Testis (tissue), 3 donors: ENCODE results near the gene RUNX3. TPM values are rescaled to one million over a fixed set of nuclear protein-coding genes. Genes with fewer than 3 reads are reported as not detected.

Experiments used
- DNase-seq: peaks from one replicate; pipeline ENCODE4 v3.0.0-alpha.2; 2019
- H3K27ac ChIP-seq, 2 donors: fragments of 200-600 bp; sonication (generic); one replicate each; pipeline ENCODE4 v1.5.1; 2019
- H3K27me3 ChIP-seq: fragments of 200-600 bp; sonication (generic); one replicate; pipeline ENCODE4 v1.5.1; 2019
- H3K36me3 ChIP-seq: fragments of 200-600 bp; sonication (generic); one replicate; pipeline ENCODE4 v1.5.1; 2017; ENCODE audit warnings: low read depth; ENCODE audit errors: missing control alignments
- H3K4me1 ChIP-seq: fragments of 200-600 bp; sonication (generic); one replicate; pipeline ENCODE4 v1.5.1; 2019
- H3K4me3 ChIP-seq, 2 donors: fragments of 200-600 bp; sonication (generic); one replicate each; pipeline ENCODE4 v1.5.1; 2017 to 2019
- H3K9me3 ChIP-seq: fragments of 200-600 bp; sonication (generic); one replicate; pipeline ENCODE4 v1.5.1; 2017
- POLR2A ChIP-seq: fragments of 450-650 bp; IDR thresholded peaks from one replicate; pipeline ENCODE4 v1.6.1; 2017; ENCODE audit warnings: antibody characterized with exemption, mild to moderate bottlenecking, moderate library complexity
- WGBS, 2 donors: methylation state at CpG; one replicate each; pipeline ENCODE4 v1.1.5; 2018; 5-methylcytosine and 5-hydroxymethylcytosine counted together
- intact Hi-C: fragments of 100-400 bp; cut with DNase I; formaldehyde crosslinking; loops from one replicate; pipeline ENCODE4 v1.15.1; 2023; ENCODE audit warnings: low total_unique reads
- polyA plus RNA-seq: library from polyadenylated mRNA; stranded (reverse); fragments of 350-450 nt; fragmentation: Illumina TruSeq; extraction: RNeasy Lipid Tissue Mini Kit (QIAGEN cat#74804); gene quantifications from one replicate; pipeline ENCODE4 v1.2.3, GENCODE V29; 2014; ENCODE audit warnings: low read depth, low replicate concordance; ENCODE audit not compliant: insufficient read depth
- total RNA-seq, 2 donors: library from RNA; depleted of rRNA; stranded (reverse); fragments of >200 nt; gene quantifications; one replicate each; pipeline ENCODE4 v1.2.3, GENCODE V29; 2016
- TF ChIP-seq, protein P1 (sequence below), 3 experiments: fragments of 450-650 bp in 2 of 3; fragments of 200-600 bp in 1 of 3; sonication (generic) in 1 of 3; IDR thresholded peaks; one replicate each; pipeline ENCODE4 v1.5.1; 2016 to 2019; ENCODE audit warnings: antibody characterized with exemption in 3 of 3, mild to moderate bottlenecking in 2 of 3, moderate library complexity in 1 of 3

RUNX3 gene
- total and polyA plus RNA-seq, 3 donors from 2014 or later = 5.1 to 6.4 (median 5.7) TPM

DNA sequence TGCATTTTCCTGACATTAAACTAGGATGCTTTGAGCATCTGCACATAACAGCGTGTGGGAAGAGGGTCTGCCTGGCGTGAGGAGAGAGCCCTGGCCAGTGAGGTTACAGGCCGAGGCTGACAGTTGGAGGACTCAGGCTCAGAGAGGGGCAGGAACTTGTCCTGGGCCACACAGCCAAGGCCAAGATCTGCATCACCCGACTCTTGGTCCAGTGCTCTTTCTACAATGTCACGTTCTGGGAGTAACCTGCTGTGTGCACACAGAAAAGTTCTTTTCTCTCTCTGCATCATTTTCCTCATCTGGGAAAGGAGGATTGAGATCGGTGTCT lies 42.8 kb upstream of the RUNX3 start:
- no peak overlapping the region for H3K4me3 ChIP-seq
- intact Hi-C loops = no loop called here
- 84 to 91% methylated on average over 6 of the region's 6 CpGs for WGBS, 2 donors

DNA sequence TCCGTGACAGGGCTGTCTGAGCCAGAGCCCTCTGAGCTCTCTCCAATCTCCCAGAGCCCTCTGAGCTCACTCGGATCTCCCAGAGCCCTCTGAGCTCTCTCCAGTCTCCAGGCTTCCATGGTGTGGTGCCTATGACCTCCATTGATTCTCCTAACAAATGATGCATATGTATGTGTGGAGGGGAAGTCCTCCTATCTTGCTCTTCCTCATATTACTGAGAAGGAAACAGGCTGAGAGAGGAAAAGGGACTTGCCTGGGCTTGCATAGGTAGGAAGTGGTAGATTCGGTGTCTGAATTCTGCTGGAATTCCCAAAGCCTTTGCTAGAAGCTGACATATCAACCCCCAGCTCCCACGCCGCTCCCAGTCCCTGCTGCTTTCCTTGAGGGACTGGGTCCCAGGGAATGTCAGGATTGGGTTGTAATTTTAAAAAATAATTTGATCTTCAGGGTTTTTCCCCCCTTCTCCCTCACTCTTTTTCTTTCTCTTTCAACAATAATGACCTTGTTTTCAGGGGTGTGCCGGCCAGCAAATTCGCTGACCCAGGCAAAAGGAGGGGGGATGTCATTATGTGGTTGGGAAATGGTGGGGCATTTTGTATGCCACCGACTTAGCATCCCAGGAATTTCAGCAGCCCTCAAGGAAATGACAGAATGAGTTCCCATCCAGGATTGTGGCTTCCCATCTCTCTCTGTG lies 42.3 kb upstream of the RUNX3 start:
- intact Hi-C loops = no loop called here
- Histone ChIP-seq H3K36me3 (no peaks in the 10 kb centered on the region), H3K4me3 (no peak overlapping the region), H3K27me3 (no peaks in the 10 kb centered on the region), H3K4me1 (no peaks in the 10 kb centered on the region), H3K27ac (no peak overlapping the region), H3K9me3 (no peaks in the 10 kb centered on the region)
- no peak for DNase-seq
- 81 to 83% methylated on average over 7 to 8 of the region's 8 CpGs for WGBS, 2 donors
- TF ChIP-seq, protein P1, sequence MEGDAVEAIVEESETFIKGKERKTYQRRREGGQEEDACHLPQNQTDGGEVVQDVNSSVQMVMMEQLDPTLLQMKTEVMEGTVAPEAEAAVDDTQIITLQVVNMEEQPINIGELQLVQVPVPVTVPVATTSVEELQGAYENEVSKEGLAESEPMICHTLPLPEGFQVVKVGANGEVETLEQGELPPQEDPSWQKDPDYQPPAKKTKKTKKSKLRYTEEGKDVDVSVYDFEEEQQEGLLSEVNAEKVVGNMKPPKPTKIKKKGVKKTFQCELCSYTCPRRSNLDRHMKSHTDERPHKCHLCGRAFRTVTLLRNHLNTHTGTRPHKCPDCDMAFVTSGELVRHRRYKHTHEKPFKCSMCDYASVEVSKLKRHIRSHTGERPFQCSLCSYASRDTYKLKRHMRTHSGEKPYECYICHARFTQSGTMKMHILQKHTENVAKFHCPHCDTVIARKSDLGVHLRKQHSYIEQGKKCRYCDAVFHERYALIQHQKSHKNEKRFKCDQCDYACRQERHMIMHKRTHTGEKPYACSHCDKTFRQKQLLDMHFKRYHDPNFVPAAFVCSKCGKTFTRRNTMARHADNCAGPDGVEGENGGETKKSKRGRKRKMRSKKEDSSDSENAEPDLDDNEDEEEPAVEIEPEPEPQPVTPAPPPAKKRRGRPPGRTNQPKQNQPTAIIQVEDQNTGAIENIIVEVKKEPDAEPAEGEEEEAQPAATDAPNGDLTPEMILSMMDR (IDR thresholded peaks at IDR 0.05) = no peak
- TF ChIP-seq POLR2A = no peak

More for the DNA sequence above, 42.8 kb upstream of the RUNX3 start:
- Histone ChIP-seq H3K9me3 (no peaks in the 10 kb centered on the region), H3K4me1 (no peaks in the 10 kb centered on the region), H3K36me3 (no peaks in the 10 kb centered on the region), H3K27me3 (no peaks in the 10 kb centered on the region), H3K27ac (no peak overlapping the region)
- no peak for DNase-seq
- TF ChIP-seq, protein P1 (IDR thresholded peaks at IDR 0.05) = no peak
- TF ChIP-seq POLR2A = no peak

DNA sequence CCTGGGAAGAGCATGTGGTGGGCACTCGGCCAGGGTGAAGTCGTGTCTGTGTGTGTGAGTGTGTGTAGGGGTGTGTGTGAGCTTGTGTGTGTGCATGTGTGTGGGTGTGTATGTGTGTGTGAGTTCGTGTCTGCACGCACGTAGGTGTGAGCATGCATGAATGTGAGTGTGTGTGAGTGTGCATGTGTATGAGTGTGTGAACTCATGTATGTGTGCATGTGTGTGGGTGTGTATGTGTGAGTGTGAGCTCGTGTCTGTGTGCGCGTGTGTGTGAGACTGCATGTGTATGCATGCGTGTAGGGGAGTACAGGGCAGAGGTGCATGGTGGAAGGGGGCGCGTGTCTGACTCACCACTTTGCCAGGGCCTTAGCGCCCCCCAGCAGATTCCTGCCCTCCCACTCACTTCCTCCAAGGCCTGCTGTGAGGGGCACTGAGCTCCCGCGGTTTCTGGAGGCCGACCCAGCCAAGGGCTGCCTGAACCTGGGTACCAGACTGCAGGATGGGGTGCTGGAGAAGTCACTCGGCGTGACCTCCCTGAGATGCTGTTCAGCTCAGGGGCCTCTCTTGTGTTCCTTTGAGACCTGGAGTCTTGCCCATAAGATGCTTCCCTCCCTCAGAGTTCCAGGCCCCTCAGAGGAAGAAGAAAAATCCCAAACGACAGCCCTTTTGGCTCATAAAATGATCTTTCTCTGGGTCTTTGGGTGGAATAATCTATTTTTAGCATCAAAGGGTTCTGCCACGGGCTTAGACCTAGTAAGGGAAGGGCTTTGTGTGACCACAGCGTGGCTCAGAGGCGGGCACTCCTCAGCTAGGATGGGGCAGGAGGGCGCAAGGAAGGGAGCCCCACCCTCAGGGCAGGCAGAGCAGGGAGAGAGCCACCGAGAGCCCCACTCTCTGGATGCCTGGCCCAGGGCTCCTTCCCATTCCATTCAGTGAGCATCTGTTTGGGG lies 41.1 kb upstream of the RUNX3 start:
- H3K9me3 ChIP-seq = no peaks in the 10 kb centered on the region
- no peak overlapping the region for H3K27ac ChIP-seq
- H3K36me3 ChIP-seq = no peaks in the 10 kb centered on the region
- H3K4me1 ChIP-seq = no peaks in the 10 kb centered on the region
- WGBS, 2 donors = 71 to 80% methylated on average over 23 of the region's 23 CpGs
- no peak for DNase-seq
- intact Hi-C loops = no loop called here
- no peaks in the 10 kb centered on the region for H3K27me3 ChIP-seq
- TF ChIP-seq, protein P1 (IDR thresholded peaks at IDR 0.05) = no peak
- TF ChIP-seq POLR2A = no peak
- no peak overlapping the region for H3K4me3 ChIP-seq

DNA sequence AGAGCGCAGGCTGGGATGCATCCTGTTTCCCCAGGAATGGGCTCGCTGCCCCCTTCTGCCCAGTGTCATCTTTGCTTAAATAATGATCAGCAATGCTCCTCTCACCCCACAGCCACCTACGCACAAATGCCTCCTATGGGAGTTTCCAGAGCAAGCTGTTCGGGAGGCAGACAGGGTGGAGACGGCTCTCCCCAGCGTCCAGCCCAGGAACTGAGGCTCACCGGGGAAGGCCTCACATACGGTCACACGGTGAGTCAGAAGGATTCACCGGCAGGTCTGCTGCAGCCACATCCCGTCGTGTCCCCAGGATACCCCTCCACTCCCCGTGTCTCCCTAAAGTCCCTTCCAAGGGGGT lies 40.3 kb upstream of the RUNX3 start:
- H3K4me1 ChIP-seq = no peaks in the 10 kb centered on the region
- TF ChIP-seq POLR2A = no peak
- TF ChIP-seq, protein P1 (IDR thresholded peaks at IDR 0.05) = no peak
- H3K27ac ChIP-seq = no peak overlapping the region
- no peaks in the 10 kb centered on the region for H3K36me3 ChIP-seq
- H3K9me3 ChIP-seq = no peaks in the 10 kb centered on the region
- intact Hi-C loops = no loop called here
- no peaks in the 10 kb centered on the region for H3K27me3 ChIP-seq
- WGBS, 2 donors = 38% methylated on average over 13 of the region's 13 CpGs; no CpG with 5 or more reads in 1 of the 2 donors
- no peak overlapping the region for H3K4me3 ChIP-seq
- no peak for DNase-seq
